Brain microvascular endothelial cell (primary cell): ENCODE results near the gene SERTM1.

Source experiments
- DNase-seq: peaks from one replicate; pipeline ENCODE4 v3.0.0-alpha.2; 2020
- H3K27ac ChIP-seq: fragments of 250-450 bp; sonication (Bioruptor Pico); 2 replicates; pipeline ENCODE4 v1.5.1; 2020; ENCODE audit warnings: mild to moderate bottlenecking, moderate library complexity
- H3K27me3 ChIP-seq: fragments of 250-450 bp; sonication (Bioruptor Pico); replicated peaks from 2 replicates; pipeline ENCODE4 v1.5.1; 2020; ENCODE audit warnings: mild to moderate bottlenecking
- H3K36me3 ChIP-seq: fragments of 250-450 bp; sonication (Bioruptor Pico); replicated peaks from 2 replicates; pipeline ENCODE4 v1.5.1; 2020; ENCODE audit warnings: mild to moderate bottlenecking
- H3K4me3 ChIP-seq: 2 replicates; pipeline ENCODE4 v1.5.1; 2011; ENCODE audit warnings: low read depth, mild to moderate bottlenecking, control low read depth, low read length, moderate library complexity
- in situ Hi-C: cut with HindIII; loops from 2 replicates; pipeline ENCODE4 v1.10.0; 2017; ENCODE audit warnings: low sequenced_read_pairs, low pct_ligation_motif_present
- TF ChIP-seq, protein P1 (sequence below): IDR thresholded peaks from 2 replicates; pipeline ENCODE4 v1.5.1; 2011; ENCODE audit warnings: low read depth, mild to moderate bottlenecking, moderate library complexity, low read length, control low read depth, inconsistent platforms; ENCODE audit errors: missing control alignments

The SERTM1 gene

DNA sequence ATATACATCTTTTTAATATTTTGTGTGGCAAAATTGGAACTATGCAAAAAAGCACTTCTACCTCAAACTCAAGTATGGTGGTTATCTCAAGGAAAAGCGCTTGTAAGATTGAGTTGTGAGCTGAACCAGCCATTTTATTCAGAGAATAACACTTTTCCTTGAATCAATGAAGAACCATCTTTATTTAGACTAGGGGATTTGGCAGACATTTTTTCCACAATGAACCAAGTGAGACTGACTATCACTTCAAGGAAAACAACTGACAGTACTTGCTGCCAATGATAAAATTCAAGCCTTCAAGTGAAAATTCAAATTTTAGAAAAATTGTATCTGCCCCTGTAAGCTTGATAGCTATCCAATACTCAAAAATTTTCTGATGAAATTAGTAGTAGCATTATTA lies 23.2 kb upstream of the SERTM1 start:
- no peak for DNase-seq
- in situ Hi-C loops, result no loop called here
- TF ChIP-seq, protein P1, sequence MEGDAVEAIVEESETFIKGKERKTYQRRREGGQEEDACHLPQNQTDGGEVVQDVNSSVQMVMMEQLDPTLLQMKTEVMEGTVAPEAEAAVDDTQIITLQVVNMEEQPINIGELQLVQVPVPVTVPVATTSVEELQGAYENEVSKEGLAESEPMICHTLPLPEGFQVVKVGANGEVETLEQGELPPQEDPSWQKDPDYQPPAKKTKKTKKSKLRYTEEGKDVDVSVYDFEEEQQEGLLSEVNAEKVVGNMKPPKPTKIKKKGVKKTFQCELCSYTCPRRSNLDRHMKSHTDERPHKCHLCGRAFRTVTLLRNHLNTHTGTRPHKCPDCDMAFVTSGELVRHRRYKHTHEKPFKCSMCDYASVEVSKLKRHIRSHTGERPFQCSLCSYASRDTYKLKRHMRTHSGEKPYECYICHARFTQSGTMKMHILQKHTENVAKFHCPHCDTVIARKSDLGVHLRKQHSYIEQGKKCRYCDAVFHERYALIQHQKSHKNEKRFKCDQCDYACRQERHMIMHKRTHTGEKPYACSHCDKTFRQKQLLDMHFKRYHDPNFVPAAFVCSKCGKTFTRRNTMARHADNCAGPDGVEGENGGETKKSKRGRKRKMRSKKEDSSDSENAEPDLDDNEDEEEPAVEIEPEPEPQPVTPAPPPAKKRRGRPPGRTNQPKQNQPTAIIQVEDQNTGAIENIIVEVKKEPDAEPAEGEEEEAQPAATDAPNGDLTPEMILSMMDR, result no peak

DNA sequence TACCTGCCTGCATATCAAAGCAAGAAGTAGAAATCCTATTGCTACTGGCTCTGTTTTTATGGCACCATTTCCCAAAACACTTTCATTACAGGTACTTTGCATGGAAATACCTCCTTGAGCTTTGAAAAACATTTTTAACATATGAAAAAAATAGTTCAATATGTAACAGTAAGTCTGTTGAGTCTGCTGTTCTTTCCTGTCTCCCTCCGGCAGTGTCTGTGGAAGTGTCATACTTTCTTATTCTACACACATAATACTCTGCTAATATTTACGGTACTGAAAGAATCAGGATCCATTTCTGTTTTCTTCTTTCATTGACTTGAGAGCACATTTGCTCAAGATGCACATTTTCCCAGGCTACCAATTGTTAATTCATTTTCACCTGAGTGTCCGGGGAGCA lies 8.2 kb upstream of the SERTM1 start:
- no peak overlapping the region for H3K4me3 ChIP-seq
- in situ Hi-C loops, result no loop called here
- H3K36me3 ChIP-seq, result no peaks in the 10 kb centered on the region
- DNase-seq, result no peak
- H3K27ac ChIP-seq, result no peak overlapping the region
- TF ChIP-seq, protein P1, result no peak
- no peaks in the 10 kb centered on the region for H3K27me3 ChIP-seq

More for the DNA sequence above, 23.2 kb upstream of the SERTM1 start:
- no peaks in the 10 kb centered on the region for H3K36me3 ChIP-seq
- no peak overlapping the region for H3K4me3 ChIP-seq
- H3K27me3 ChIP-seq, result no peaks in the 10 kb centered on the region
- H3K27ac ChIP-seq, result no peak overlapping the region

- in situ Hi-C loops, result no loop called here
- H3K27ac ChIP-seq, result no peak overlapping the region
- TF ChIP-seq, protein P1, result no peak
Measured at GRCh38 chr13:36666477-36667229, 7.2 kb upstream of the SERTM1 start.

DNA sequence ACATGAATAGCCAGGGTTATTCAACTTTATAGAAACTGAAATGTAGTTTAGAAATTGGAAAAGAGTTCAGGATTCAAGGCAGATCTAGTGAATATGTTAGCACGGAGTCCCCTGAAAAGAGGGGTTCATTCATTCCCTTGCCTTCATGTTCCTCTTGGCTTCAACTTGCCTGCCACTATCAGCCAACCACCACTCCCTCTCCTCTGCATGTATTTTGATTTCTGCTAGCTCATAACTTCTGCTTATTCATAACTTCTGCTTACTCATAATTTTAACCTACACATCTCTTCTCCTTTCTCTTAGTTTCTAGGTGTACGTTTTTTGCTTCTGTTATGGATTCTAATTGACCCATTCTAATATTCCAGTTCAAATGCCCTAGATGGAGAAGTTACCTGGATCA lies 5.5 kb upstream of the SERTM1 start:
- Histone ChIP-seq H3K4me3 (no peak overlapping the region), H3K36me3 (no peaks in the 10 kb centered on the region), H3K27me3 (no peaks in the 10 kb centered on the region), H3K27ac (no peak overlapping the region)
- no peak for DNase-seq
- in situ Hi-C loops, result no loop called here
- TF ChIP-seq, protein P1, result no peak

More at GRCh38 chr13:36666477-36667229, 7.2 kb upstream of the SERTM1 start:
- H3K36me3 ChIP-seq, result no peaks in the 10 kb centered on the region
- H3K4me3 ChIP-seq, result no peak overlapping the region
- no peak for DNase-seq
- no peaks in the 10 kb centered on the region for H3K27me3 ChIP-seq

DNA sequence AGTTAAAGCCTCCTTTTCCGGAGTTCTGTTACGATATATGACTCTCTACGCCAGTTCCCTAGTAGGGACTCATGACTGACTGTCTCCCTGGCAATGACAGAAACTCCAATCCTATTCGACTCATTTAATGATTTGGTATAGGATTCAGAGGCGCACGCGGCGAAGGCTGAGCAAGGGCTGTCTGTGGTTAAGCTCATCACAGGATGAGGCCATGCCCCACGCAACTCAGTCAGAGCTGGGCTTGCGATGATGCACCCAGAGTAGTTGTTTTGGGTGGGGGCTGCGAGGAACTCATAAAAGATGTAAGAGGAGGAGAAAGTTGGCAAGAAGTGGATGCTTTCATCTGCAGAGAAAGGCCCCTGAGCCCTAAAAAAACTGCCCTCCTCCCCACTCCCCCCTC lies 468 bp upstream of the SERTM1 start:
- no peak for DNase-seq
- H3K4me3 ChIP-seq, result no peak overlapping the region
- no peaks in the 10 kb centered on the region for H3K36me3 ChIP-seq
- TF ChIP-seq, protein P1, result no peak
- in situ Hi-C loops, result no loop called here
- peaks cover 19% of the 10 kb centered on the region for H3K27me3 ChIP-seq
- no peak overlapping the region for H3K27ac ChIP-seq
